ENCODE data around the gene FBXW8.

The FBXW8 gene

DNA sequence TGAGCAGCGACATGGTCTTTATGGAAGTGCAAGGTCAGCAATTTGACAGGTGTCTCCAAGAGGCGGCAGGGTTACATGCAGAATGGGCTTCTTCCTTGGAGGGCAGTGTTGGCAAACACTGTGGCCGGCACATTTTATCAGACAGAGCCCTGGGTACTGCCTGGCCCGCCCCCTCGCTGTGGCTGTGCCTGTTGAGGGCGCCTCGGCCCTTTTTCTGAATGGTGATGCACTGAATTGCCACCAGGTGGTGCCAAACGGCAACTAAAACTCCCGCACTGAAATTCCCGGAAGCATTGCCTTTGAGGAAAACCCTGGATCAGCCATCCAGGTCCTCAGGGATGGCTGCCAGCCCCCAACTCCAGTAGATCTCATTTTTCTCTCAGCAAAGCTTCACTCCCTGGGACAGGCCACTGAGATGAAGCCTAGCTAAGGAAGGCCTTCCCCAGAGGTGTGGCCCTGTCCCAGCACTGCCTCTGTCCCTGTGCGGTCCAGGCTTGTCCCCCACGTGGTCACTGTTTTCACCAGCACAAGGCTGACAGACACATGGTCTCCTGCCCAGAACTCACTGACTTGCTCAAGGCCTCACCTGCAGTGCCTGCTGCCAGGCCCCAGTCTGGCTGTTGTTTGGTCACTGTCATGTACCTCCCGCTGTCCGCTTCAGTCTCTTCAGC lies 114.9 kb downstream of the FBXW8 start (continued):
- TF ChIP-seq ISL1 (CRISPR knock-in tag; IDR thresholded peaks at IDR 0.05) (no peak), ESRRG (CRISPR knock-in tag; IDR thresholded peaks at IDR 0.05) (no peak), ZC3H10 (CRISPR knock-in tag; IDR thresholded peaks at IDR 0.05) (no peak), CSDC2 (CRISPR knock-in tag; IDR thresholded peaks at IDR 0.05) (no peak), ARNTL (CRISPR knock-in tag; IDR thresholded peaks at IDR 0.05; ENCODE audit: borderline replicate concordance, low read depth) (no peak), ZNF8 (CRISPR knock-in tag; IDR thresholded peaks at IDR 0.05) (no peak), SNAI2 (CRISPR knock-in tag; IDR thresholded peaks at IDR 0.05) (no peak)

DNA sequence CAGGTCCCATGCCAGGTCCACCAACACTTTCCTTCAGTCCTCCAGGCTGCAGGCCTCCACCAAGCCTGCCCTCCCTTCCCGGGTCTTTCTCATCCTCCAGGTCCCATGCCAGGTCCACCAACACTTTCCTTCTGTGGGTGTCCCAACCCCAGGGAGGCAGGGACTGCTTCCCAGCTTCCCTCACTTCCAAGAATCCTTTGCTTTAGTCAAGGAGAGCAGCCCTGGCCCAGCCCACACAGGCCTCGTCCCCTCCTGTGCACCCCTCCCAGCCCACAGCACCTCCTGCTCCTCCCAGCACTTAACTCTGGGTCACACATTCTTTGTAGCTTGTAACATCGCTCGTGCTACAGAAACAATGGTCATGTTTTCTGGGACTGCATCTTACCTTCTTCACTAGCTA lies 115.6 kb downstream of the FBXW8 start:
- ATAC-seq = no peak
- TF ChIP-seq, protein P1, sequence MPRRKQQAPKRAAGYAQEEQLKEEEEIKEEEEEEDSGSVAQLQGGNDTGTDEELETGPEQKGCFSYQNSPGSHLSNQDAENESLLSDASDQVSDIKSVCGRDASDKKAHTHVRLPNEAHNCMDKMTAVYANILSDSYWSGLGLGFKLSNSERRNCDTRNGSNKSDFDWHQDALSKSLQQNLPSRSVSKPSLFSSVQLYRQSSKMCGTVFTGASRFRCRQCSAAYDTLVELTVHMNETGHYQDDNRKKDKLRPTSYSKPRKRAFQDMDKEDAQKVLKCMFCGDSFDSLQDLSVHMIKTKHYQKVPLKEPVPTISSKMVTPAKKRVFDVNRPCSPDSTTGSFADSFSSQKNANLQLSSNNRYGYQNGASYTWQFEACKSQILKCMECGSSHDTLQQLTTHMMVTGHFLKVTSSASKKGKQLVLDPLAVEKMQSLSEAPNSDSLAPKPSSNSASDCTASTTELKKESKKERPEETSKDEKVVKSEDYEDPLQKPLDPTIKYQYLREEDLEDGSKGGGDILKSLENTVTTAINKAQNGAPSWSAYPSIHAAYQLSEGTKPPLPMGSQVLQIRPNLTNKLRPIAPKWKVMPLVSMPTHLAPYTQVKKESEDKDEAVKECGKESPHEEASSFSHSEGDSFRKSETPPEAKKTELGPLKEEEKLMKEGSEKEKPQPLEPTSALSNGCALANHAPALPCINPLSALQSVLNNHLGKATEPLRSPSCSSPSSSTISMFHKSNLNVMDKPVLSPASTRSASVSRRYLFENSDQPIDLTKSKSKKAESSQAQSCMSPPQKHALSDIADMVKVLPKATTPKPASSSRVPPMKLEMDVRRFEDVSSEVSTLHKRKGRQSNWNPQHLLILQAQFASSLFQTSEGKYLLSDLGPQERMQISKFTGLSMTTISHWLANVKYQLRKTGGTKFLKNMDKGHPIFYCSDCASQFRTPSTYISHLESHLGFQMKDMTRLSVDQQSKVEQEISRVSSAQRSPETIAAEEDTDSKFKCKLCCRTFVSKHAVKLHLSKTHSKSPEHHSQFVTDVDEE (CRISPR knock-in tag; IDR thresholded peaks at IDR 0.05) = no peak
- TF ChIP-seq SNAI2 (CRISPR knock-in tag; IDR thresholded peaks at IDR 0.05) (no peak), ZFP3 (CRISPR knock-in tag; IDR thresholded peaks at IDR 0.05) (no peak), PPARA (CRISPR knock-in tag; IDR thresholded peaks at IDR 0.05; ENCODE audit: borderline replicate concordance) (no peak)

DNA sequence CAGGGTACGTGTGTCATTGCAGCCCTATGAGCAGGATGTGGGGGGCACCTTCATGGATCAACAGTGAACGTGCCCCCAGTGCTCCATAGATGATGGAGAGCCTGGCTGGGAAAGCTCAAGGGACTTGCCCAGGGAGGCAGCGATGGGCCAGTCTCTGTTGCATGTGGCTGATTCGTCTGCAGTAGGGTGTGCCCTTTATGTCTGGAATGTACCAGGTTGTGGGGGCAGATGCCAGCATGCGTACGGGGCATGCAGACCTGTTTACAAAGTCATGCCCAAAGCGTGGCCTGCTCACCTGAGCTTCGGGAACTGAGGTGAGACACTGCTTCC lies 116.1 kb downstream of the FBXW8 start:
- no peak for TF ChIP-seq ZC3H10 (CRISPR knock-in tag; IDR thresholded peaks at IDR 0.05)
- TF ChIP-seq ISL1 (CRISPR knock-in tag; IDR thresholded peaks at IDR 0.05) = no peak
- TF ChIP-seq, protein P2, sequence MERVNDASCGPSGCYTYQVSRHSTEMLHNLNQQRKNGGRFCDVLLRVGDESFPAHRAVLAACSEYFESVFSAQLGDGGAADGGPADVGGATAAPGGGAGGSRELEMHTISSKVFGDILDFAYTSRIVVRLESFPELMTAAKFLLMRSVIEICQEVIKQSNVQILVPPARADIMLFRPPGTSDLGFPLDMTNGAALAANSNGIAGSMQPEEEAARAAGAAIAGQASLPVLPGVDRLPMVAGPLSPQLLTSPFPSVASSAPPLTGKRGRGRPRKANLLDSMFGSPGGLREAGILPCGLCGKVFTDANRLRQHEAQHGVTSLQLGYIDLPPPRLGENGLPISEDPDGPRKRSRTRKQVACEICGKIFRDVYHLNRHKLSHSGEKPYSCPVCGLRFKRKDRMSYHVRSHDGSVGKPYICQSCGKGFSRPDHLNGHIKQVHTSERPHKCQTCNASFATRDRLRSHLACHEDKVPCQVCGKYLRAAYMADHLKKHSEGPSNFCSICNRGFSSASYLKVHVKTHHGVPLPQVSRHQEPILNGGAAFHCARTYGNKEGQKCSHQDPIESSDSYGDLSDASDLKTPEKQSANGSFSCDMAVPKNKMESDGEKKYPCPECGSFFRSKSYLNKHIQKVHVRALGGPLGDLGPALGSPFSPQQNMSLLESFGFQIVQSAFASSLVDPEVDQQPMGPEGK (CRISPR knock-in tag; IDR thresholded peaks at IDR 0.05; ENCODE audit: borderline replicate concordance) = no peak
- TF ChIP-seq SNAI2 (CRISPR knock-in tag; IDR thresholded peaks at IDR 0.05) = no peak
- TF ChIP-seq RARB (CRISPR knock-in tag; IDR thresholded peaks at IDR 0.05) = no peak
- no peak for TF ChIP-seq GLIS3 (CRISPR knock-in tag; IDR thresholded peaks at IDR 0.05)
- TF ChIP-seq OSR1 (CRISPR knock-in tag; IDR thresholded peaks at IDR 0.05) = no peak
- ATAC-seq = no peak

DNA sequence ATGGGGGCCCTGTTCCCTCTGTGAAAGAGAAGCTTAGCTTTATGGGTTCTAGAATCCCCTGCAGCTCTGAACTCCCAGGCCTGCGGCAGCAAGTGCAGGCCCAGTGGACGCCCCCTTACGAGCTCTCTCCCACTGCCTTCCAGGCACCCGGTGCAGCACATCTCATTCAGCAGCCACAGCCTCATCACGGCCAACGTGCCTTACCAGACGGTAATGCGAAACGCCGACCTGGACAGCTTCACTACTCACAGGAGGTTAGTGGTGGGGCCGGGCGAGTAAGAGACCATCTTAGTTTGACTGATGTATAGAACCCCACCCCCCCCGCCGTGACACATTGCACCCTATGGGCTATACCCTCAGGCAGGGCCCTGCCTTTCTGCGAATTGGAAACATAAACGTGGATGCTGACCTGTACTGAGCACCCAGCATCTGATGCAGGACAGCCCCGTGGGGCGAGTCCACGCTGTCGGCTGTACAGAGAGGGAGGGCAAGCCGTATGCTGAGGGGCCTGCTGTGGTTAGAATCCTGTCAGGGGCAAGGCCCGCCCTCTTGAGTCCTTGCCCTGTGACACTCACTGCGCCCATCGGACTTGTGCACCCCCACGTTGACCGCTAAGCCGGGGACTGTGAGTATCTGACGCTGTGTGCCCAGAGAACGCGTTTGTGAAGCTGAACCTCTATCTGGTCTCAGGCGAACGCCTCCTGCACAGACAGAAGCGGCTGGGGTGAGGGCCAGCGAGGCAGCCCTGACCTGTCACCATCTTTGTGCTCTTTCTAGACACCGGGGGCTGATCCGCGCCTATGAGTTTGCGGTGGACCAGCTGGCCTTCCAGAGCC lies 116.7 kb downstream of the FBXW8 start:
- no peak for ATAC-seq
- no peak for TF ChIP-seq TCF4 (CRISPR knock-in tag; IDR thresholded peaks at IDR 0.05; ENCODE audit: borderline replicate concordance)
- TF ChIP-seq RARB (CRISPR knock-in tag; IDR thresholded peaks at IDR 0.05) = no peak
- TF ChIP-seq, protein P2 (CRISPR knock-in tag; IDR thresholded peaks at IDR 0.05; ENCODE audit: borderline replicate concordance) = no peak
- no peak for TF ChIP-seq SNAI2 (CRISPR knock-in tag; IDR thresholded peaks at IDR 0.05)
- no peak for TF ChIP-seq ESRRG (CRISPR knock-in tag; IDR thresholded peaks at IDR 0.05)
- TF ChIP-seq, protein P3, sequence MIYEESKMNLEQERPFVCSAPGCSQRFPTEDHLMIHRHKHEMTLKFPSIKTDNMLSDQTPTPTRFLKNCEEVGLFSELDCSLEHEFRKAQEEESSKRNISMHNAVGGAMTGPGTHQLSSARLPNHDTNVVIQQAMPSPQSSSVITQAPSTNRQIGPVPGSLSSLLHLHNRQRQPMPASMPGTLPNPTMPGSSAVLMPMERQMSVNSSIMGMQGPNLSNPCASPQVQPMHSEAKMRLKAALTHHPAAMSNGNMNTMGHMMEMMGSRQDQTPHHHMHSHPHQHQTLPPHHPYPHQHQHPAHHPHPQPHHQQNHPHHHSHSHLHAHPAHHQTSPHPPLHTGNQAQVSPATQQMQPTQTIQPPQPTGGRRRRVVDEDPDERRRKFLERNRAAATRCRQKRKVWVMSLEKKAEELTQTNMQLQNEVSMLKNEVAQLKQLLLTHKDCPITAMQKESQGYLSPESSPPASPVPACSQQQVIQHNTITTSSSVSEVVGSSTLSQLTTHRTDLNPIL (CRISPR knock-in tag; IDR thresholded peaks at IDR 0.05; ENCODE audit: low read depth) = no peak
- TF ChIP-seq GLIS3 (CRISPR knock-in tag; IDR thresholded peaks at IDR 0.05) = no peak
- no peak for TF ChIP-seq ZNF565 (CRISPR knock-in tag; conservative IDR thresholded peaks at IDR 0.05; ENCODE audit: low read depth)
- no peak for TF ChIP-seq PPARA (CRISPR knock-in tag; IDR thresholded peaks at IDR 0.05; ENCODE audit: borderline replicate concordance)
- TF ChIP-seq CSDC2 (CRISPR knock-in tag; IDR thresholded peaks at IDR 0.05) = no peak
- no peak for TF ChIP-seq TOX (CRISPR knock-in tag; IDR thresholded peaks at IDR 0.05; ENCODE audit: borderline replicate concordance)
- TF ChIP-seq, protein P1 (CRISPR knock-in tag; IDR thresholded peaks at IDR 0.05) = no peak
- TF ChIP-seq, protein P4, sequence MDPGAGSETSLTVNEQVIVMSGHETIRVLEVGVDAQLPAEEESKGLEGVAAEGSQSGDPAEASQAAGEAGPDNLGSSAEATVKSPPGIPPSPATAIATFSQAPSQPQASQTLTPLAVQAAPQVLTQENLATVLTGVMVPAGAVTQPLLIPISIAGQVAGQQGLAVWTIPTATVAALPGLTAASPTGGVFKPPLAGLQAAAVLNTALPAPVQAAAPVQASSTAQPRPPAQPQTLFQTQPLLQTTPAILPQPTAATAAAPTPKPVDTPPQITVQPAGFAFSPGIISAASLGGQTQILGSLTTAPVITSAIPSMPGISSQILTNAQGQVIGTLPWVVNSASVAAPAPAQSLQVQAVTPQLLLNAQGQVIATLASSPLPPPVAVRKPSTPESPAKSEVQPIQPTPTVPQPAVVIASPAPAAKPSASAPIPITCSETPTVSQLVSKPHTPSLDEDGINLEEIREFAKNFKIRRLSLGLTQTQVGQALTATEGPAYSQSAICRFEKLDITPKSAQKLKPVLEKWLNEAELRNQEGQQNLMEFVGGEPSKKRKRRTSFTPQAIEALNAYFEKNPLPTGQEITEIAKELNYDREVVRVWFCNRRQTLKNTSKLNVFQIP (CRISPR knock-in tag; IDR thresholded peaks at IDR 0.05; ENCODE audit: borderline replicate concordance, low read depth) = no peak
- no peak for TF ChIP-seq ZNF70 (CRISPR knock-in tag; IDR thresholded peaks at IDR 0.05)
